Measurements from ENCODE around the gene MS4A15. TPM values are rescaled to one million over a fixed set of nuclear protein-coding genes. Genes with fewer than 3 reads are reported as not detected.
A peak's percentile ranks its signal among the peaks of the same experiment; 100 is the strongest.

The MS4A15 gene
- total and polyA plus RNA-seq, 2 experiments from 2014 or later: not detected

DNA sequence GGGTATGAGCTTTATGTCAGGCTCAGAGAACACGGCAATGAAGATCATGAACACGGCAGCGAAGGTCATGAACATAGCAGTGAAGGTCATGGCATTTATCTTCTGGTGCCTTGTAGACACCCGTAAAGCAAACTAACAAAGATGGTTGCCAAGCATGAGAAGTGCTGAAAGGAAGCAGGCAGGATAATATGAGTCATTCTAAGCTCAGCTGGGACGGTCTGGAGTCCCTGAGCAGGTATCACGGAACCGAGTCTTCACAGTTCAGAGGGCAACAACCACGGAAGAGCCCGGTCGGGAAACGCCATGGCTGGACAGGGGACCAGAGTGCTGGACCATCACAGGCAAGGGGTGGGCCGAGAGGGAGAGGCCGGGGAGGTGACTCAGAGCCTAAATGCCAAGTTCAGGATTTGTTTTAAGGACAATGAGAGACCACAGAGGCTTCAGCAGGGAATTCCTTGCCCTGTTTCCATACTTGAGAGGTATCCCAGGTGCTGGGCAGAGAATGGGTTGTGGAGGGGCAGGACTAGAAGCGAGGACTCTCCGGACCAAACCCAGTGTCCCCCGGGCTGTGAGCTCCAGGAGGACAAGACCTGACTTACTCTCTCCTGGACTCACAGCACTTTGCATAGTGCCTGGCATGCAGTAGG is 15.3 kb downstream of the MS4A15 start:
- DNase-seq (ENCODE audit: low read depth in 1 of 2, low spot score in 1 of 2): no peak
- no peaks in the 10 kb centered on the region for H3K27me3 ChIP-seq
- TF ChIP-seq, protein P1, sequence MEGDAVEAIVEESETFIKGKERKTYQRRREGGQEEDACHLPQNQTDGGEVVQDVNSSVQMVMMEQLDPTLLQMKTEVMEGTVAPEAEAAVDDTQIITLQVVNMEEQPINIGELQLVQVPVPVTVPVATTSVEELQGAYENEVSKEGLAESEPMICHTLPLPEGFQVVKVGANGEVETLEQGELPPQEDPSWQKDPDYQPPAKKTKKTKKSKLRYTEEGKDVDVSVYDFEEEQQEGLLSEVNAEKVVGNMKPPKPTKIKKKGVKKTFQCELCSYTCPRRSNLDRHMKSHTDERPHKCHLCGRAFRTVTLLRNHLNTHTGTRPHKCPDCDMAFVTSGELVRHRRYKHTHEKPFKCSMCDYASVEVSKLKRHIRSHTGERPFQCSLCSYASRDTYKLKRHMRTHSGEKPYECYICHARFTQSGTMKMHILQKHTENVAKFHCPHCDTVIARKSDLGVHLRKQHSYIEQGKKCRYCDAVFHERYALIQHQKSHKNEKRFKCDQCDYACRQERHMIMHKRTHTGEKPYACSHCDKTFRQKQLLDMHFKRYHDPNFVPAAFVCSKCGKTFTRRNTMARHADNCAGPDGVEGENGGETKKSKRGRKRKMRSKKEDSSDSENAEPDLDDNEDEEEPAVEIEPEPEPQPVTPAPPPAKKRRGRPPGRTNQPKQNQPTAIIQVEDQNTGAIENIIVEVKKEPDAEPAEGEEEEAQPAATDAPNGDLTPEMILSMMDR (IDR thresholded peaks at IDR 0.05; ENCODE audit: low read depth, low read length): no peak
- no peaks in the 10 kb centered on the region for H3K4me1 ChIP-seq (ENCODE audit: low read depth)
- no peak overlapping the region for H3K4me3 ChIP-seq
- H3K27ac ChIP-seq: no peak overlapping the region
- no peaks in the 10 kb centered on the region for H3K36me3 ChIP-seq
- H3K9me3 ChIP-seq (ENCODE audit: low read depth): no peaks in the 10 kb centered on the region

DNA sequence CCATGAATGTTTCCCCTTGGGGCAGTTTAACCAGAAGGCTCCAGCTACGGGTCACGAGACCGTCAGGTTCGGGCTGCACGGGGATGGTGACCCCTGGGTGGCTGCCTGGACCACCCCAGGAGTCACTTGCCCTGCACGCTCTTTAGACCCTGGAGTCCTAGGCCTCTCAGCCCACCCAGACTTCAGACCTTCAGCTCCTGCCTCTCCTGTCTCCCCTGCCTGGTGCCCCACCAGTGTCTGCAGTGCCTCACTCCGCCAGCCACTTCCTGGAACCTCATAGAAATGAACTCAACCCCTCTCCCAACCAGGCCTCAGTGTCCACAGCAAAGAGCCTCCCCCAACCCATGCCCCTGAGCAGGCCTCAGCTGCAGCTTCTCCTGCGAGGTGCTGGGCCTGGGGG is 16.0 kb downstream of the MS4A15 start:
- TF ChIP-seq, protein P1 (IDR thresholded peaks at IDR 0.05; ENCODE audit: low read depth, low read length): no peak
- Histone ChIP-seq H3K4me3 (no peak overlapping the region), H3K36me3 (no peaks in the 10 kb centered on the region), H3K4me1 (ENCODE audit: low read depth) (no peaks in the 10 kb centered on the region), H3K27ac (no peak overlapping the region), H3K9me3 (ENCODE audit: low read depth) (no peaks in the 10 kb centered on the region), H3K27me3 (no peaks in the 10 kb centered on the region)
- no peak for DNase-seq (ENCODE audit: low read depth in 1 of 2, low spot score in 1 of 2)

DNA sequence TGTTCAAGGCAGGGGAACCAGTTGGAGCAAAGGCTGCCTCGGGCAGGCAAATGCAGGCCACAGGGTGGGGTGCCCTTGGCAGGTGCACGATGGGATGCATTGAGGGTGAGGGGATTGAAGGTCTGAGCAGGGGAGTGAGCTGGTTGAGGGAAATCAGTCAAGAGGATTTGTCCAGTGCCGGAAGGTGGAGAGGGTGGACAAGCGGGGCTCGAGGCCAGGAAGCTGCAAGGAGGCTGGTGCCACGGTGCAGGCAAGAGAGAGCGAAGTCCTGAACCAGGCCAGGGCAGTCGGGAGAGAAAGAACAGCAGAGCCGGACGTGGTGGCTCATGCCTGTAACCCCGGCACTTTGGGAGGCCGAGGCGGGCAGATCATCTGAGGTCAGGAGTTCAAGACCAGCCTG is 18.1 kb downstream of the MS4A15 start:
- Histone ChIP-seq H3K27ac (no peak overlapping the region), H3K4me3 (no peak overlapping the region), H3K36me3 (no peaks in the 10 kb centered on the region), H3K27me3 (no peaks in the 10 kb centered on the region), H3K4me1 (ENCODE audit: low read depth) (no peaks in the 10 kb centered on the region), H3K9me3 (ENCODE audit: low read depth) (no peaks in the 10 kb centered on the region)
- TF ChIP-seq, protein P1 (IDR thresholded peaks at IDR 0.05; ENCODE audit: low read depth, low read length): no peak
- DNase-seq (ENCODE audit: low read depth in 1 of 2, low spot score in 1 of 2): no peak

DNA sequence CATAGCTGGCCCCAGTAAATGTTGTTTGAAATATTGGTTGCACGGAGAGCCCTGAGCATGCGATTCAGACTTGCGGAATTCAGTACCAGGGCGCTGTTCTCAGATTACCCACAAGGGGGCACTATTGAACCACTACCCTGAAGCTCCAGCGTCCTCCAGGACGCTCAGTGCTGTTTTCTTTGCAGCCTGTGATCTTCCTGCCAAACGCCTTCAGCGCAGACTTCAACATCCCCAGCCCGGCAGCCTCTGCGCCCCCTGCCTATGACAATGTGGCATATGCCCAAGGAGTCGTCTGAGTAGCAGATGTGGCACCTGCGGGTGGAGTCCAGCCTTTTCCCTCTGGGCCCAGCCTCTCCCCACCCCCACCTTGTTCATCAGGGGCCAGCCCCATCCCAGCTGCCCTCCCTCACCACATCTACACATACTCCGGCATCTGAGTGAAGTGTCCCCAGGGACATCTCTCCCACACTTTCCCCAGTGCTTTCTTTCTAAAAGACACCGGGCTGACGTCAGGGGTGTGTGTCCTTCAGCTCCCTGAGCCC is 18.8 kb downstream of the MS4A15 start:
- no peak overlapping the region for H3K27ac ChIP-seq
- no peaks in the 10 kb centered on the region for H3K4me1 ChIP-seq (ENCODE audit: low read depth)
- no peaks in the 10 kb centered on the region for H3K9me3 ChIP-seq (ENCODE audit: low read depth)
- TF ChIP-seq, protein P1 (IDR thresholded peaks at IDR 0.05; ENCODE audit: low read depth, low read length): peak; percentile 83
- H3K36me3 ChIP-seq: no peaks in the 10 kb centered on the region
- H3K4me3 ChIP-seq: no peak overlapping the region
- no peaks in the 10 kb centered on the region for H3K27me3 ChIP-seq
- DNase-seq (ENCODE audit: low read depth in 1 of 2, low spot score in 1 of 2): peak; percentile 89 to 96

DNA sequence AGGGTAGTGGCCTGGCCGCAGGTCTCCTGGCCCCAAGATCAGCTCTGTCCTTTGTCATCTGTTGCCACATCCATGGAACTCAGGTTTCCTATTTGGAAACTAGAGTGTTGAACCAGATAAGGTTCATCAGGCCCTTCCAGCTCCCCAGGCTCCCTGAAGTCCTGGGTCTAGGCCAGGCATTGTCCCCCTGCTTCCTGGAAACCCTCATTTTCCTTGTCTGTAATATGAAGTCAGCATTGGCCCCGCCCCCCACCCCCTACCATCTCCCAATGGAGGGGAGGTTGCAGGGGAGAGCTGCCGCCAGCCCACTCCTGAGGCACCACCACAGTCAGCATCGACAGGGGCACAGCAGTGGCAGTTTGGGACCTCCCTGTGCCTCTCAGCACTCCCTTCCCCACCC is 19.5 kb downstream of the MS4A15 start:
- H3K9me3 ChIP-seq (ENCODE audit: low read depth): no peaks in the 10 kb centered on the region
- DNase-seq (ENCODE audit: low read depth in 1 of 2, low spot score in 1 of 2): no peak
- H3K36me3 ChIP-seq: no peaks in the 10 kb centered on the region
- H3K4me1 ChIP-seq (ENCODE audit: low read depth): no peaks in the 10 kb centered on the region
- no peaks in the 10 kb centered on the region for H3K27me3 ChIP-seq
- H3K27ac ChIP-seq: no peak overlapping the region
- H3K4me3 ChIP-seq: no peak overlapping the region
- TF ChIP-seq, protein P1 (IDR thresholded peaks at IDR 0.05; ENCODE audit: low read depth, low read length): no peak
